CD4-positive, alpha-beta T cell treated with Interleukin-15 for 4 hours (primary cell): ENCODE measurements around the gene MSI2.
A peak's percentile ranks its signal among the peaks of the same experiment; 100 is the strongest.
"Not testable (repeated sequence)": the region's sequence is repeated elsewhere in the genome, so short reads cannot be mapped to it uniquely, and the experiment has no call there.

Experiments
- DNase-seq: peaks from one replicate; pipeline ENCODE4 v3.0.0-alpha.2; 2020; ENCODE audit warnings: low spot score

The MSI2 gene

GRCh38 chr17:57255776-57256681 lies at the start of gene MSI2:
Gene MSI2 (plus strand): TSS chr17:57256523. CDS start chr17:57256743, 220 bp downstream.
- peak; percentile 91 for DNase-seq

GRCh38 chr17:57206928-57207327 lies 49.4 kb upstream of the MSI2 start:
- DNase-seq = no peak

- DNase-seq = no peak
These were observed 48.9 kb upstream of the MSI2 start for GRCh38 chr17:57207396-57207795.

GRCh38 chr17:57210224-57210553 lies 46.1 kb upstream of the MSI2 start:
- DNase-seq = no peak

GRCh38 chr17:57210972-57211411 lies 45.3 kb upstream of the MSI2 start:
- no peak for DNase-seq

GRCh38 chr17:57211543-57211942 lies 44.8 kb upstream of the MSI2 start:
- DNase-seq = no peak

- DNase-seq = no peak
These were observed 43.0 kb upstream of the MSI2 start for GRCh38 chr17:57213180-57213825.

- DNase-seq = no peak
These were observed 41.0 kb upstream of the MSI2 start for GRCh38 chr17:57215317-57215716.

- DNase-seq = no peak
These were observed 34.7 kb upstream of the MSI2 start for GRCh38 chr17:57221366-57222350.

GRCh38 chr17:57222422-57222821 lies 33.9 kb upstream of the MSI2 start:
- not testable (repeated sequence) for DNase-seq

GRCh38 chr17:57225127-57225526 lies 31.2 kb upstream of the MSI2 start:
- no peak for DNase-seq

- DNase-seq = no peak
These were observed 29.5 kb upstream of the MSI2 start for GRCh38 chr17:57226793-57227192.

- no peak for DNase-seq
These were observed 27.4 kb upstream of the MSI2 start for GRCh38 chr17:57228911-57229310.

GRCh38 chr17:57234061-57234738 lies 22.1 kb upstream of the MSI2 start:
- no peak for DNase-seq

GRCh38 chr17:57234739-57235092 lies 21.6 kb upstream of the MSI2 start:
- DNase-seq = no peak

GRCh38 chr17:57235124-57235523 lies 21.2 kb upstream of the MSI2 start:
- DNase-seq = no peak

GRCh38 chr17:57236686-57237299 lies 19.5 kb upstream of the MSI2 start:
- no peak for DNase-seq

GRCh38 chr17:57240648-57241047 lies 15.7 kb upstream of the MSI2 start:
- no peak for DNase-seq

- DNase-seq = no peak
These were observed 14.2 kb upstream of the MSI2 start for GRCh38 chr17:57242148-57242547.

GRCh38 chr17:57243171-57243622 lies 13.1 kb upstream of the MSI2 start:
- peak; percentile 76 for DNase-seq

- DNase-seq = no peak
These were observed 10.5 kb upstream of the MSI2 start for GRCh38 chr17:57245786-57246185.
